HG02938 (cell line): Measurements from ENCODE around the gene ARHGDIG.

ENCODE experiments used
- ATAC-seq: cut with Tn5 transposase; IDR thresholded peaks from one replicate; pipeline ENCODE4 v1.9.1; 2021; ENCODE audit warnings: mild to moderate bottlenecking, moderate library complexity; ENCODE audit not compliant: unreplicated experiment

The ARHGDIG gene

DNA sequence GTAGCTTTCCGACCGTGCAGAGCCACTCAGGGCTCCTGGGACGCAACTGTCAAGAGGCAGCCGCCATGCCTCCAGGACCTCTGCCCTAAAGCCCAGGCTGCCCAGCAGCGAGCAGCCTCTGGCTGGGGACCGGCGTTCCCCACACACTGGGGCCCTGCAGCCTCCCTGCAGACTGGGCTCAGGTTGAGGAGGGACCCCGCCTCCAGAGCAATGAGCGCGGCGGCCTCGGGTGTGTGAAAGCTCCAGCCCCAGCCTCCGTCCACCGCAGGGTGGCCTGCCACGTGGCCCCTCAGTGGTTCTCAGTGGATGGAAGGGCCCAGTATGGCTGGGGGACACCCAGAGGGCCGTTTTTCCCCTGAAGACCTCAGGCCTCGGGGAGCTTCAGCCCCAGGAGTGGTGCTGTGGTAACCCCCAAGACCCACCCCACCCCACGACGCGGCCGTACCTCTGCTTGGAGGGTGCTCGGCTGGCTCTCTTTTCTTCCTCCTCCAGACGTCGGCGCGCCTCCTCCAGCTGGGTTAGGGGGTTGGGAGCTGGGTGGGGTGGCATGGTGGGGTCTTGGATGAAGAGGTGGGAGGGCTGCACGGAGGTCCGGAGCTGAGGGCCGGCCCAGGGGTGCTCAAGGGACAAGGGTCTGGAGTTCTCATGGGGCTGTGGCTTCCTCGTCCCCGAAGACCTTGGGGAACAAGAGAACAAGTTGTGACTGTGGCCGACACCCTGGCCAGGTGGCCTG lies 12.8 kb downstream of the ARHGDIG start:
- no peak for ATAC-seq

DNA sequence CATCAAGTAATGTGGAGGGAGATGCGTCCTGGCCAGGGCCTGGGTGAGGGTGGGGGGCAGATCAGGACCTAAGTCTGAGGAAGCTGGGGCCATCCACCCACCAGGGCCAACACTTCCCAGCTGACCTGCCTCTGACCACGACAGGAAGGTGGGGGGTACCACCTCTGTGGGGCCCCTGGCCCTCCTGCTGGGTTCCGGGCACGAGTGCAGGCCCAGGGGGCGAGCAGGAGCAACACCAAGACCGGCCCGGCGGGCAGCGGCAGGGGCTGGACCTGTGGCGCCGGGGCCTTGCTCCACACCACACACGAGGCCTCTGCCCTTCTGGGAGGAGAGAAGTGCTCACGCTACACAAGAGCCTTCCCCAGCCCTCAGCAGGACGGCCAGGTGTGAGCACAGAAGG lies 15.9 kb downstream of the ARHGDIG start:
- ATAC-seq: no peak

DNA sequence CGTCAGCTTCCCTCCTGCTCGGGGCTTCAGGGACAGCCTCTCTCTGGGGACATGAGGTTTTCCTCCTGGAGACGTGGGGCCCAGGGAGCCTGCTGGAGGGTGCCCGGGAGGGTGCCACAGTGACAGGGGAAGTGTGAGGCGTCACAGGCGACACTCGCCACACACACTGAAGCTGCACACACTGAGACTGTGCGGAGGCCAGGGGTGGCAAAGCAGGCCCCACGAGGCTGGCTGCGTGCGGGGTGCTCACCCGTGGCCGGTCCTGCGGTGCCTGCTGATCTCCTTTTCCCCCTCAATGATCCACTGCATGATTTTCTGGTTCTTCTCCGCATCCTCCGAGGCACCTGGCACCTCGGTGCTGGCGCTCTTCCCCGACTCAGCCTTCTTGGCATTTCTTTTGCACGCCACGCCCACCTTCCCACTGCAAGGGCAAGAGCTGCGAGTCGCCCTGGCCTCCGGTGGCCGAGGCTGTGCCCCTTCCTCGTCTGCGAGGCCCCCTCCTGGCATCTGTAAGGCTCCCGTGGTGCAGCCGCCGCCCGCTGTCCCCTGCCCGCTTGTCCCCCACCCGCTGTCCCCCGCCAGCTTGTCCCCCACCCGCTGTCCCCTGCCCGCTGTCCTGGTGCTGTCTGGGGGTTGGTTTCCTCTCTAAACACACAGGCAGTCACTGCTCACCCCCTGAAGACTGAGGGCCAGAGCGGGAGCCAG lies 16.6 kb downstream of the ARHGDIG start:
- no peak for ATAC-seq

DNA sequence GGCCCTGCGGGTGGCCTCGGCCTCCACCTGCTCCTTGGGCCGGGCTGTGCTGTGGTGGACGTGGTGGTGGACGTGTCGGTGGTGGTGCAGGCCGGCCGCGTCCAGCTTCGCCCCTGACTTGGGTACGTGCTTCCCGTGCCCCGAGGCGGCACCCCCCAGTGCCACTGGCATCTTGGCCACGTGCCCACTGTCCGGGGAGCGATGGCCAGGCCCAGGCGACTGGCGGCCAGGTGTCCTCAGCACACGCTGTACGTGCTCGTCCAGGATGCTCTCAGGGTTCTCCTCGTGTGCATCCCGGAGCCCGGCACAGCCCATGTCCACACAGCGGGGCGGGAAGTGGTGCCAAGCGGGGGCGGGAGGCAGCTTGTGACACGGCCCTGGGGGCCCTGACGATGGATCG lies 17.4 kb downstream of the ARHGDIG start:
- ATAC-seq: no peak

DNA sequence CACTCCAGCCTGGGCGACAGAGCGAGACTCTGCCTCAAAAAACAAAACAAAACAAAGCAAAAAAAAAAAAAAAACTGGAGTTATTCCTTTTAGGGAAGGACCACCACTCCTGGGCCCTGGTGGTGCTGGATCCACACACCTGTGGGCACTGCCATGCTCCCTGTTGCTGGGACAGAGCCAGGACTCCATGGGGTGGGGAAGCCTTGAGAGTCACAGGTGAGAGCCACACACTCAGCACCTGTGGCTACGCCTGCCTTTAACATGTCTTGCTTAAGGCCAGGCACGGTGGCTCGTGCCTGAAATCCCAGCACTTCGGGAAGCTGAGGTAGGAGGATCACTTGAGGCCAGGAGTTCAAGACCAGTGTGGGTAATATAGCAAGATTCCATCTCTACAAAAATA lies 20.8 kb downstream of the ARHGDIG start:
- no peak for ATAC-seq

DNA sequence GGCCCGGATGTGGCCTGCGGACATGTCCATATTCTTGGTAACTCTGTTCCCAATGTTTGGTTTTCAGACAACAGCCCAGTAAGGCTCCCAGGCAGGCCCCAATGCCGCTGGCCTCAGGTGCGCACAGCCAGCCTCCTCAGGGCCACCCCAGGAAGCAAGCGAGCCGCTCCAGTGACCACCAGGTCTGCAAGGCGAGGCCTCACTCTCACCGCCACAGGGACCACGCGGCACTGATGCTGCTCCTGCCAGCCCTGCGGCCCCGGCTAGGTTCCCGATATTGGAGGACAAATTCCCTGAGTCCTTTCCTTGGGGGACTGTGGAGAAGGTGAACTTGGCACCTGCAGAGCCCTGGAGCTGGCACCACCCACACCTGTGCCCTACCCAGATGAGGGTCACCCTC lies 21.6 kb downstream of the ARHGDIG start:
- no peak for ATAC-seq

DNA sequence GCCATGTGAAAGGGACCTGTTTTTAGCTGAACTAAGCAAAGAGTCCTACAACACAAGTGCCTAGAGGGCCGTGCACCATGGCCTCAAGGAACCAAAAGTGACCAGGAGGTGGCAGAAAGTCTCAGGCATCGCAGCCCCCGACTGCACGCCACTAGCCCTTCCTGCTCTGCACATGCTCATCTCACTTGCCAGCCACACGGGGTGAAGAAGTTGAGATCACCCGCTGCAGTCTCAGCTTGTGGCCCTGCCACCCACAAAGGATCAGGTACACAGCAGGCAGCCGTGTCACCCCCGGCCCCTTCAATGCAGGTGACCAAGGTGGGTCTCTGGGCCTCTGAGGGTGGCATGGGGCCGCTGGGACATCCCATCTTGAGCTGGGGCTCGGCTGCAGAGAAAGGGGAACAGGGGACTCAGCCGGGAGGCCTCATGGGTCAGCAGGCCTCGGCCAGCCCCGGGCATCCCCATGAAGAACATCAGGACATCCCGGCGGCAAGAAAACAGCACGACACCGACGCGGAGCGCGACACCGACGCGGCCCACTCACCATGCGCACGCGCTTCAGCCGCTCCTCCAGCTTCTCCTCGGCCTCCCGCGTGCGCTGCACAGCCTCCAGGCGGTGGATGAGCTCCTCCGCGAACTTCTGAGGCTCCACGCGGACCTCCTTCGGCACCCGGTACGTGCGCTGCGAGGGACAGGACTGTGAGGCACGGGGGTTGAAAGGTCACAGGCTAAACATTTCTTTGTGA lies 23.5 kb downstream of the ARHGDIG start:
- no peak for ATAC-seq

DNA sequence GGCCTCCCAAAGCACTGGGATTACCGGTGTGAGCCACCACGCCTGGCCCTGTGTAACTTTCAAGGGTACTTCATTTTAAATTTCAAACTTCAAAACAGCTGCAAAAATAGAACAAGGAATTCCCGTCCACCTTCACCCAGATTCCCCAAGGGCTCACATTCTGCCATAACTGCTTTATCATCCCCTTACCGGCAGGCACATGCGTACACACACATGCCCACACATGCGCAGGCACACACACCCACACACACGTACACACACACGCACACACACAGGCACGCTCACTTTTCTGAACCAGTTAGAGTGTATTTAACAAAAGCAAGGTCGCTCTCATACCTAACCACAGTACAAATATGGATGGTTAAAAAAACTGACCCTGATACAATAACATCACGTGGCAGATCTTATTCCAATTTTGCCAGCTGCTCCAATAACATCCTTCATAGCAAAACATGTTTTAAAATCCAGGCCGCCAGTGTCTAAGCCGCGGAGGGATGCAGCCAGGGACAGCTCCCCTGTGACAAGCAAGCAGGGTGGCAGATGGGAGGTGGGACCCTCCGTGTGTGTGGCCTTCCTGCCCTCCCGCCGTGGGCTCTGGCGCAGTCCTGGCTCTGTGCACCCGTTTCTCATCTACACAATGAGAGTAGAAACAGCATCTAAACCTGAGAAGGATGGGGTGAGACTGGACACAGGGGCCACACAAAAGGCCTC lies 25.7 kb downstream of the ARHGDIG start:
- ATAC-seq: no peak

DNA sequence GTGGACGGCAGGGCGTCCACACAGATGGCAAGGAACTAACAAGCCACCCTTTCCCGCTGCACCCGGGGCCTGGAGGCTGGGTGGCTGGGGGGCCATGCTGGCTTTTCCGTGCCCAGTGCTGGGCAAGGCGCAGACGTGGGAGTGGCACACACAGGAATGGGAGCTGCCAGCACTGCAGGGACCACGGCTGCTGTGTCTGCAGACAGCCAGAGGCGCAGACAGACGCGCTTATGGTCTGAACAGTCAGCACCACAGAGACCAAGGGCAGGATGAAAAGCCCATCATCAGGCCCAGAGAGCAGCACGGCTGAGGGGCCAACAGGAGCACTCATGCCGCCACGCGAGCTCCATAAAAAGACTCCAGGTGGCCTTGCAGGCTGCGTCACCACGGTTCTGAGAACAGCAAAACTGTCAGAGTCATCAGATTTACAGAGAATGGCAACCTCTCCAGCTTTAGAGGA lies 26.6 kb downstream of the ARHGDIG start:
- ATAC-seq: no peak

DNA sequence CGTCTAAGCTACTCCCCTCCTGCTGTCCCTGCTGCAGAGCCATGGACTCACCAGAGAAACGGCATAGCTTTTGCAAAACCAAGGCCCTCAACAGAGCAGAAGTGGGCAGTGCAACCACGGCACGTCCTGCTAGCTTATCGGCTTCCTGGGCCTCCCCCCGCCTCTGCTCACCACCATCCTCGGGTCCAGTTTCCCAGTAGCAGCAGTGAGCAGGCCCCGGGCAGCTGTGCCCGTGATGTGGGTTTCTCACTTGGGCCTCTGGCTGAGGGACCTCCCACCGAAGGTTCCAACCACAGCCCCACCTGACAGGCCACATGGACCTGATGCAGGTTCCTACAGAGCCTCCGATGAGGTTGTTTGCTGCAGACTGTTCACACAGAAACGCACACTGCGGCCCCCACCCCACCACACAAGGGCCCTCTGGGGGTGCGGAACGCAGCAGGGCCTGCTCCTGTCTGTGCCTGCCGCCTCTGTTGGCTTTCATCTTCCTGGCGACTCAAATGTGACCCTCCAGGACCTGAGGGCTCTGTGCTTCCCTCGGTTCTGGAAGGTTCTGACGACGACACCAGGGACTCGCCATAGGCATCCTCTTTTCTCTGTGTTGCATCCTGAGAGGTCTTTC lies 27.4 kb downstream of the ARHGDIG start:
- ATAC-seq: no peak

DNA sequence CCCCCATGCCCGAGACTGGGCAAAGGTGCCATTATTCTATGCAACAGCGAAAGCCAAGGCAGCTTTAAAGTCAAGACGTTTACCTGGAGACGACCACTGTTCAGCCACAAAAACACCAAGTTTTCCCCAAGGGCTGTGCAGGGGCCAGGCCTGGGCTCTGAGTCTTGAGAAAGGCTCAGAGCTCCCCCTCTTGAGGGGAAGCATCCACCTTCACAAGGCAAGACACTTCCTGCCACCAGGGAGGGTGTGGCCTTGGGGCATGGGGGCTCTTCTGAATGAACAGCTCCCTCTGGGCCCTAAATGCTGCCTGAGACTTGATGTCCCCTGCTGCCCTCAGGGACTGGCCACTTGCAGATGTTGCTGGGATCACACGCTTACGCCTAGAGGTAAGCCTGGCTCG lies 29.1 kb downstream of the ARHGDIG start:
- ATAC-seq: no peak

DNA sequence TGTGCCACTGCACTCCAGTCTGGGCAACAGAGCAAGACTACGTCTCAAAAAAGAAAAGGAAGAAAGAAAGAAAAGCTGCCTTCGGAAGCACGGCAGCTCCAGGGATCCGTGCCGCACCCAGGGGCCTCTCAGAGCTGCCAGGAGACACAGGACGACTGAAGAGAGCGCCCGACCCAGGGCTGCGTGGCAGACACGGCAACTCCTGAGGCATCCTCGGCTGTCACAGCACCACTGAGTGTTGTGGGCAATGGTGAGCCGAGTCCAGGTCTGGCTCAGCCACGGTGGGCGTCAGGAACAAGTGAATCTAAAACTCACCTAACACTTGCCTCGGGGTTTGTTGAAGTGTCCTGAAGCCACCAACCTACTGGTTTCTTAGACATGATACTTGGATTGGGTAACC lies 31.3 kb downstream of the ARHGDIG start:
- no peak for ATAC-seq

DNA sequence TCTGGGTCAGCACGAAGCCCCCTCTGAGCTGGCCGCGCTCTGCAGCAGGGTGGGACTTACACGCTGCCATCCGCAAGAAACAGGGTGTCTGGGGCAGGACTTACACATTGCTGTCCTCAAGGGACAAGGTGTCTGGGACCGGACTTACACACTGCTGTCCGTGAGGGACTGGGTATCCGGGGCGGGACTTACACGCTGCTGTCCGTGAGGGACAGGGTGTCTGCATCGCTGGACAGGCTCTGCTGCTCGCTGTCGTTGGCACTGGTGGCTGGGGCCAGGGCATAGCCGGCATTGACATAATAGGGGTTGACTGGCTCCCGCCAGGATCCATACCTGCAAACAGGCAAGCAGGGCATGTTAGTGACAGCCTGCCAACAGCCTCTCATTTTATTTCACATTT lies 34.0 kb downstream of the ARHGDIG start:
- no peak for ATAC-seq

DNA sequence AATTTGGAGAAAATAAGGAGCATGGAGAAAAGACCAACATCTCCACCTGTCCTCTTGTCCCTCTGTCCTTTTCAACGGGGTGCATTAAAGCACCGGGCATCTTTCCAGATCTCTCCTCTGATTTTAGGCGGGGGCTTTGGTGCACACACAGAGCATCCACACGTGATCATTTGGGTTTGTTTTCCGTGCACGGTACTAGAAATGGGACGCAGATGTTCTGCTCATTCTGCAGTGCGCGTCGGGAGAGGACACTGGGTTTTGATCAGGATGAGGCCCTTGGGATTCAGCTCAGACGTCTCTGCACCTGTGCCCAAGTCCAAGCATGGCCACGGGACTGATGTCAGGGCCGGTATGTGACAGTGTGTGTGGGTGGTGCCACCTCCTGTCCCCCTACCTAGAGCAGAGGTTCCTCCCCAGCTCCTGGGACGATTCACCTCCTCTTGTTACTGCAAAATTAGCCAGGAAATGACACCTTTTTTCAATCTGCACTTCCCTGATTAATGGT lies 34.5 kb downstream of the ARHGDIG start:
- no peak for ATAC-seq

DNA sequence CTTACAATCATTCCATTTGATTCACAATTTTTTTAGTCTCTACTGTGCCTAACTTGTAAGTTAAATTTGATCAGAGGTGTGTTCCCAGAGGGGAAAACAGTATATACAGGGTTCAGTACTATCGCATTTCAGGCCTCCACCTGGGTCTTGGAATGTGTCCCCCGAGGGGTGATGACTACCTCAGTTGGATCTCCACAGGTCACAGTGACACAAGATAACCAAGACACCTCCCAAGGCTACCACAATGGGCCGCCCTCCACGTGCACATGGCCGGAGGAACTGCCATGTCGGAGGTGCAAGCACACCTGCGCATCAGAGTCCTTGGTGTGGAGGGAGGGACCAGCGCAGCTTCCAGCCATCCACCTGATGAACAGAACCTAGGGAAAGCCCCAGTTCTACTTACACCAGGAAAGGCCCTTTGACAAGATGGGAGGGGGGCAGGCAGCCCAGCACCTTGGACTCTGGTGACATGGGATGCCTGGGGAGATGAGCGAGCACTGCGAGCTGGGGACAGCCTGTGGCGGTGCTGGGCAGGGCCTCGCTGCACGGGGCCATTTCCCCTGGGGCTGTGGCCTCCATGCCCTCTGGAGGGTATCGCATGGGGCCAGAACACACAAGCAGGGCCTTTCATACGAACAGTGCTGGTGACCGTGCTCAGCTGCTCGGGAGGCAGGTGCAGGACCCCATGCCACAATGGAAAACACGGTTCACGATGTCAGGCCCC lies 36.5 kb downstream of the ARHGDIG start:
- ATAC-seq: no peak

DNA sequence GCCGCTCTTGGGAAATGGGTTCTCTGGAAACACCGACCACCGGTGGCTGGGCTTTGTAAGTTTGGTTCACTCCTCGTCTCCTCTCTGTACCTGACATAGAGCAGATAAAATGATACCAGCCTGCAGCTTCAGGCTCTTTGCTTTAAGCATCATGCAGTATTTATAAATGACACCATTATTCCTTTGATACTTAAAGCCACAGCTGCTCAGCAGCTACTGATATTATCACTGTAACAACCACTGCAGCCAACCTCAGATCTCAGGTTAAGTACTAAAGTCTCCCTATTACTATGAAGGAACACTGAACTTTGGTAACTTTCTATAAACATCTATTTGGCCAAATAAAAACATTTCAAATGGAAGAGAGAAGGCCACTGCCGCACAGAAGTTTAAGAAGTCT lies 37.2 kb downstream of the ARHGDIG start:
- ATAC-seq: no peak

DNA sequence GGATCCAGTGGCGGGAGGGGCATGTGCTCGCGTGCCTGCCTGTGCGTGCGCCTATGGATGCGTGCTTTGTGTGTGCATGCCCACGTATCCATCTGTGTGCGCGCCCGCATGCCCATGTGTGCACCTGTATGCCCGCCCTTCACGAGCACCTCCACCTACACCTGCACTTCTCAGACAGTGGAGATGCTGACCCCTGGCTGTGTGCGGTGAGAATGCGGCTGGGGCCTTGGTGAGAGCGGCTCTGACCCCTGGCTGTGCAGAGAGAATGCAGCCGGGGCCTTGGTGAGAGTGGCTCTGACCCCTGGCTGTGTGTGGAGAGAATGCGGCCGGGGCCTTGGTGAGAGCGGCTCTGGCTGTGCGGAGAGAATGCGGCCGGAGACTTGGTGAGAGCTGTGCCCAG lies 38.2 kb downstream of the ARHGDIG start:
- ATAC-seq: no peak

DNA sequence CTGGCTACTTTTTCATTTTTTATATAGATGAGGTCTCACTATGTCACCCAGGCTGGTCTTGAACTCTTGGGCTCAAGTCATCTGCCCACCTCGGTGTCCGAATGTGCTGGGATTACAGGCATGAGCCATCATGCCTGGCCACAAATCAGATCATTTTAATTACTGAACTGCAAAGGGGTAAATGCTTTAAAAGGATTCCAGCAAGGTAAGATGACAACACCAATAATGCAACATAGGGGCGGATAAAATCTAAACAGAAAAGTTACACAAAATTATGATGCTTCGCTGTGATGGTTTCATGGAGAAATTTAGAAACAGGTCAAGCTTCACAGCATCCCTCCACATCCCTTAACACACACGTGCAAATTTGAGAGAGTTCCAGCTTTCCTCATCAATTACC lies 39.8 kb downstream of the ARHGDIG start:
- no peak for ATAC-seq

DNA sequence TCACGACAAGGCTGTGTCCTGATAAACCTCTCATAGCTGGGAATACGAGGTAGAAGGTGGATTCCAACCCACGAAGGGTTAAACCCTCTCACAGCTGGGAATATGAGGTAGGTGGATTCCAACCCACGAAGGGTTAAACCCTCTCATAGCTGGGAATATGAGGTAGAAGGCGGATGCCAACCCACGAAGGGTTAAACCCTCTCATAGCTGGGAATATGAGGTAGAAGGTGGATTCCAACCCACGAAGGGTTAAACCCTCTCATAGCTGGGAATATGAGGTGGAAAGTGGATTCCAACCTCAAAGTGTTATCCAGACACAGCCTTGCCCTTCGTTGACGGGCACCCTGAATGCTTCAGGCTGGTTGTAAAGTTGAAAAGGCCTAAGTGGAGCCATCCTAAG lies 41.1 kb downstream of the ARHGDIG start:
- no peak for ATAC-seq
